HEK293 (cell line): ENCODE results near the gene CCDC13.

Experiments
- CTCF ChIA-PET: fragments of 350-600 bp; formaldehyde crosslinking; extraction: SDS; loops from one replicate; lab custom pipeline; 2021; ENCODE audit warnings: antibody characterized with exemption; lab: Yijun Ruan, JAX
- POLR2A ChIA-PET: fragments of 300-600 bp; formaldehyde crosslinking; extraction: SDS; loops from one replicate; lab custom pipeline; 2020; ENCODE audit warnings: antibody characterized with exemption, inconsistent platforms; lab: Yijun Ruan, JAX
- H3K27ac ChIP-seq: fragments of 200-500 bp; sonication (Bioruptor generic); 2 replicates; pipeline ENCODE4 v1.5.1; 2014; ENCODE audit warnings: low read depth, low read length, control low read depth, inconsistent platforms; ENCODE audit errors: extremely low read depth
- H3K36me3 ChIP-seq, 2 experiments: fragments of 200-500 bp in 1 of 2; sonication (Bioruptor generic) in 1 of 2; 1 replicate in 1 of 2; 2 replicates in 1 of 2; pipeline ENCODE4 v1.5.1; 2014 to 2017; ENCODE audit warnings: inconsistent platforms in 2 of 2, low read length in 2 of 2; ENCODE audit not compliant: control insufficient read depth in 2 of 2, insufficient read depth in 1 of 2
- H3K4me1 ChIP-seq: fragments of 200-500 bp; sonication (Bioruptor generic); 2 replicates; pipeline ENCODE4 v1.5.1; 2014; ENCODE audit warnings: mild to moderate bottlenecking, low read length, inconsistent platforms; ENCODE audit not compliant: control insufficient read depth, insufficient read depth
- H3K4me3 ChIP-seq: 2 replicates; pipeline ENCODE4 v1.5.1; 2011; ENCODE audit warnings: low read depth, mild to moderate bottlenecking, control low read depth, low read length, moderate library complexity
- H3K9me3 ChIP-seq: fragments of 200-500 bp; sonication (Bioruptor generic); 2 replicates; pipeline ENCODE4 v1.5.1; 2014; ENCODE audit warnings: low read depth, low read length, inconsistent platforms; ENCODE audit not compliant: control insufficient read depth, insufficient read depth
- ATF2 ChIP-seq: fragments of 450-650 bp; formaldehyde crosslinking; IDR thresholded peaks from 2 replicates; pipeline ENCODE4 v1.5.1; 2016; ENCODE audit warnings: missing biosample characterization, missing genetic modification characterization, low read depth
- EGR2 ChIP-seq: fragments of 450-650 bp; formaldehyde crosslinking; IDR thresholded peaks from 2 replicates; pipeline ENCODE4 v1.5.1; 2016; ENCODE audit warnings: low read depth, missing biosample characterization, missing genetic modification characterization
- KLF10 ChIP-seq: fragments of 450-650 bp; IDR thresholded peaks from 2 replicates; pipeline ENCODE4 v1.5.1; 2018; ENCODE audit warnings: missing biosample characterization, mild to moderate bottlenecking, missing genetic modification characterization
- MEIS1 ChIP-seq: sonication (generic); formaldehyde crosslinking; IDR thresholded peaks from 2 replicates; pipeline ENCODE4 v1.8.1; 2022; ENCODE audit warnings: missing genetic modification reagents, mild to moderate bottlenecking, borderline replicate concordance
- MYNN ChIP-seq: fragments of 450-650 bp; formaldehyde crosslinking; IDR thresholded peaks from 2 replicates; pipeline ENCODE4 v1.5.1; 2016; ENCODE audit warnings: missing biosample characterization, missing genetic modification characterization, borderline replicate concordance
- OSR2 ChIP-seq: fragments of 450-650 bp; formaldehyde crosslinking; IDR thresholded peaks from 2 replicates; pipeline ENCODE4 v1.5.1; 2016; ENCODE audit warnings: missing biosample characterization, missing genetic modification characterization
- PRDM1 ChIP-seq: fragments of 450-650 bp; formaldehyde crosslinking; IDR thresholded peaks from 2 replicates; pipeline ENCODE4; 2016; ENCODE audit warnings: missing biosample characterization, missing genetic modification characterization
- PRDM2 ChIP-seq: fragments of 450-650 bp; formaldehyde crosslinking; IDR thresholded peaks from 2 replicates; pipeline ENCODE4 v1.5.1; 2016; ENCODE audit warnings: missing biosample characterization, missing genetic modification characterization, borderline replicate concordance
- SP3 ChIP-seq: fragments of 450-650 bp; formaldehyde crosslinking; IDR thresholded peaks from 2 replicates; pipeline ENCODE4 v1.5.1; 2016; ENCODE audit warnings: missing biosample characterization, missing genetic modification characterization
- ZBTB1 ChIP-seq: fragments of 450-650 bp; formaldehyde crosslinking; IDR thresholded peaks from 2 replicates; pipeline ENCODE4 v1.5.1; 2016; ENCODE audit warnings: missing biosample characterization, missing genetic modification characterization
- ZBTB17 ChIP-seq: fragments of 450-650 bp; formaldehyde crosslinking; IDR thresholded peaks from 2 replicates; pipeline ENCODE4 v1.5.1; 2016; ENCODE audit warnings: missing biosample characterization, missing genetic modification characterization
- ZBTB48 ChIP-seq: fragments of 450-650 bp; formaldehyde crosslinking; IDR thresholded peaks from 2 replicates; pipeline ENCODE4 v1.5.1; 2016; ENCODE audit warnings: missing biosample characterization, missing genetic modification characterization
- ZFP41 ChIP-seq: fragments of 450-650 bp; formaldehyde crosslinking; IDR thresholded peaks from 2 replicates; pipeline ENCODE4 v1.5.1; 2016; ENCODE audit warnings: missing biosample characterization, missing genetic modification characterization, borderline replicate concordance
- ZIC2 ChIP-seq: fragments of 450-650 bp; formaldehyde crosslinking; IDR thresholded peaks from 2 replicates; pipeline ENCODE4 v1.5.1; 2016; ENCODE audit warnings: missing biosample characterization, missing genetic modification characterization
- ZNF202 ChIP-seq: fragments of 450-650 bp; formaldehyde crosslinking; IDR thresholded peaks from 2 replicates; pipeline ENCODE4 v1.5.1; 2016; ENCODE audit warnings: missing biosample characterization, missing genetic modification characterization, borderline replicate concordance
- ZNF214 ChIP-seq: fragments of 450-650 bp; formaldehyde crosslinking; IDR thresholded peaks from 2 replicates; pipeline ENCODE4 v1.5.1; 2017; ENCODE audit warnings: missing biosample characterization, mild to moderate bottlenecking, missing genetic modification characterization, borderline replicate concordance
- ZNF221 ChIP-seq: fragments of 450-650 bp; formaldehyde crosslinking; IDR thresholded peaks from 2 replicates; pipeline ENCODE4 v1.5.1; 2017; ENCODE audit warnings: missing biosample characterization, missing genetic modification characterization, borderline replicate concordance
- ZNF292 ChIP-seq: fragments of 450-650 bp; formaldehyde crosslinking; IDR thresholded peaks from 2 replicates; pipeline ENCODE4 v1.5.1; 2016; ENCODE audit warnings: low read depth, missing biosample characterization, missing genetic modification characterization, borderline replicate concordance
- ZNF311 ChIP-seq: fragments of 450-650 bp; formaldehyde crosslinking; IDR thresholded peaks from 2 replicates; pipeline ENCODE4 v1.5.1; 2017; ENCODE audit warnings: missing biosample characterization, missing genetic modification characterization, borderline replicate concordance
- ZNF350 ChIP-seq: fragments of 450-650 bp; formaldehyde crosslinking; IDR thresholded peaks from 2 replicates; pipeline ENCODE4 v1.5.0; 2017; ENCODE audit warnings: missing biosample characterization, mild to moderate bottlenecking, missing genetic modification characterization
- ZNF354C ChIP-seq: fragments of 450-650 bp; formaldehyde crosslinking; IDR thresholded peaks from 2 replicates; pipeline ENCODE4 v1.5.1; 2016; ENCODE audit warnings: missing biosample characterization, missing genetic modification characterization, low read depth, borderline replicate concordance
- ZNF48 ChIP-seq: fragments of 450-650 bp; formaldehyde crosslinking; IDR thresholded peaks from 2 replicates; pipeline ENCODE4 v1.5.1; 2016; ENCODE audit warnings: missing biosample characterization, missing genetic modification characterization
- ZNF501 ChIP-seq: fragments of 450-650 bp; formaldehyde crosslinking; IDR thresholded peaks from 2 replicates; pipeline ENCODE4 v1.5.1; 2016; ENCODE audit warnings: missing biosample characterization, missing genetic modification characterization
- ZNF521 ChIP-seq: fragments of 450-650 bp; formaldehyde crosslinking; IDR thresholded peaks from 2 replicates; pipeline ENCODE4 v1.5.1; 2017; ENCODE audit warnings: missing biosample characterization, mild to moderate bottlenecking, missing genetic modification characterization
- ZNF645 ChIP-seq: fragments of 450-650 bp; formaldehyde crosslinking; IDR thresholded peaks from 2 replicates; pipeline ENCODE4; 2016; ENCODE audit warnings: missing biosample characterization, missing genetic modification characterization
- ZNF664 ChIP-seq: fragments of 450-650 bp; formaldehyde crosslinking; IDR thresholded peaks from 2 replicates; pipeline ENCODE4 v1.5.1; 2016; ENCODE audit warnings: missing biosample characterization, missing genetic modification characterization
- ZNF677 ChIP-seq: fragments of 450-650 bp; IDR thresholded peaks from 2 replicates; pipeline ENCODE4 v1.5.0; 2018; ENCODE audit warnings: missing biosample characterization, mild to moderate bottlenecking, missing genetic modification characterization, moderate library complexity
- ZNF701 ChIP-seq: fragments of 450-650 bp; formaldehyde crosslinking; IDR thresholded peaks from 2 replicates; pipeline ENCODE4 v1.5.1; 2016; ENCODE audit warnings: missing biosample characterization, missing genetic modification characterization
- ZNF791 ChIP-seq: fragments of 450-650 bp; formaldehyde crosslinking; IDR thresholded peaks from 2 replicates; pipeline ENCODE4 v1.5.1; 2016; ENCODE audit warnings: missing biosample characterization, missing genetic modification characterization

Gene CCDC13

GRCh38 chr3:42752961-42753360 is 20.1 kb downstream of the CCDC13 start:
- H3K4me3 ChIP-seq: no peak overlapping the region
- CTCF ChIA-PET: interaction anchor here (0.6 kb wide), 1 partner anchor 170 kb away, joined by 3 read pairs; no protein-coding TSS in a partner anchor
- TF ChIP-seq KLF10 (tag by site-specific recombination) (no peak), PRDM1 (tag by site-specific recombination) (no peak), ZNF521 (tag by site-specific recombination) (no peak), ZNF221 (tag by site-specific recombination) (no peak), EGR2 (tag by site-specific recombination) (no peak), ZNF202 (tag by site-specific recombination) (no peak), ZNF791 (tag by site-specific recombination) (no peak), PRDM2 (tag by site-specific recombination) (no peak), ZNF354C (tag by site-specific recombination) (no peak), ZBTB48 (tag by site-specific recombination) (no peak)
- TF ChIP-seq, all 188 proteins: peak for 0
- POLR2A ChIA-PET: no interaction called here
- Histone ChIP-seq H3K9me3 (no peaks in the 10 kb centered on the region), H3K27ac (no peak overlapping the region), H3K4me1 (no peaks in the 10 kb centered on the region), H3K36me3 (no peaks in the 10 kb centered on the region)

GRCh38 chr3:42752441-42752840 is 20.6 kb downstream of the CCDC13 start:
- Histone ChIP-seq H3K9me3 (no peaks in the 10 kb centered on the region), H3K4me3 (no peak overlapping the region), H3K36me3 (no peaks in the 10 kb centered on the region), H3K27ac (no peak overlapping the region), H3K4me1 (no peaks in the 10 kb centered on the region)
- CTCF ChIA-PET: interaction anchor here (1.4 kb wide), 1 partner anchor 180 kb away, joined by 4 read pairs; no protein-coding TSS in a partner anchor
- TF ChIP-seq ZNF701 (tag by site-specific recombination): no peak
- no peak for TF ChIP-seq MEIS1 (CRISPR knock-in tag)
- TF ChIP-seq ZNF221 (tag by site-specific recombination): no peak
- no peak for TF ChIP-seq ZNF350 (tag by site-specific recombination)
- TF ChIP-seq SP3 (tag by site-specific recombination): no peak
- no peak for TF ChIP-seq OSR2
- TF ChIP-seq ZNF664: no peak
- no peak for TF ChIP-seq ZIC2 (tag by site-specific recombination)
- no peak for TF ChIP-seq ZNF48 (tag by site-specific recombination)
- TF ChIP-seq ZNF645 (tag by site-specific recombination): no peak
- TF ChIP-seq ZNF292: no peak
- no peak for TF ChIP-seq ZNF311
- TF ChIP-seq ZNF677: no peak
- TF ChIP-seq MYNN (tag by site-specific recombination): no peak
- no peak for TF ChIP-seq ZNF501 (tag by site-specific recombination)
- TF ChIP-seq ZBTB1 (tag by site-specific recombination): no peak
- no peak for TF ChIP-seq ZFP41 (tag by site-specific recombination)
- TF ChIP-seq ATF2 (tag by site-specific recombination): no peak
- no peak for TF ChIP-seq ZNF214 (tag by site-specific recombination)
- no peak for TF ChIP-seq ZBTB17 (tag by site-specific recombination)
- POLR2A ChIA-PET: no interaction called here
